ENCODE results near the gene CCDC50.

CCDC50 gene

GRCh38 chr3:191387441-191388077 lies 58.4 kb downstream of the CCDC50 start:
- no peak for DNase-seq (ENCODE audit: low spot score)
- TF ChIP-seq CTCF (IDR thresholded peaks at IDR 0.05; ENCODE audit: extremely low read depth, insufficient read depth, missing control alignments), result no peak
- in situ Hi-C loops (cut with MboI; ENCODE audit: low pct_unique_long_range_greater_than_20kb, low sequenced_read_pairs, unreplicated experiment), result loop anchor here (25.0 kb wide), 1 partner anchor 250 kb away; no protein-coding TSS in a partner anchor

- TF ChIP-seq CTCF (IDR thresholded peaks at IDR 0.05; ENCODE audit: extremely low read depth, insufficient read depth, missing control alignments), result peak; percentile 30
- DNase-seq (ENCODE audit: low spot score), result no peak
- in situ Hi-C loops (cut with MboI; ENCODE audit: low pct_unique_long_range_greater_than_20kb, low sequenced_read_pairs, unreplicated experiment), result loop anchor here (25.0 kb wide), 1 partner anchor 252 kb away; no protein-coding TSS in a partner anchor
Measured at GRCh38 chr3:191388823-191389222, 59.6 kb downstream of the CCDC50 start.

GRCh38 chr3:191390580-191390979 lies 61.4 kb downstream of the CCDC50 start:
- no peak for DNase-seq (ENCODE audit: low spot score)
- in situ Hi-C loops (cut with MboI; ENCODE audit: low pct_unique_long_range_greater_than_20kb, low sequenced_read_pairs, unreplicated experiment), result loop anchor here (25.0 kb wide), 1 partner anchor 253 kb away; no protein-coding TSS in a partner anchor
- TF ChIP-seq CTCF (IDR thresholded peaks at IDR 0.05; ENCODE audit: extremely low read depth, insufficient read depth, missing control alignments), result no peak

- no peak for TF ChIP-seq CTCF (IDR thresholded peaks at IDR 0.05; ENCODE audit: extremely low read depth, insufficient read depth, missing control alignments)
- in situ Hi-C loops (cut with MboI; ENCODE audit: low pct_unique_long_range_greater_than_20kb, low sequenced_read_pairs, unreplicated experiment), result loop anchor here (25.0 kb wide), 1 partner anchor 255 kb away; no protein-coding TSS in a partner anchor
- no peak for DNase-seq (ENCODE audit: low spot score)
Measured at GRCh38 chr3:191391861-191392808, 62.9 kb downstream of the CCDC50 start.

- in situ Hi-C loops (cut with MboI; ENCODE audit: low pct_unique_long_range_greater_than_20kb, low sequenced_read_pairs, unreplicated experiment), result loop anchor here (25.0 kb wide), 1 partner anchor 256 kb away; no protein-coding TSS in a partner anchor
- DNase-seq (ENCODE audit: low spot score), result no peak
- TF ChIP-seq CTCF (IDR thresholded peaks at IDR 0.05; ENCODE audit: extremely low read depth, insufficient read depth, missing control alignments), result no peak
Measured at GRCh38 chr3:191393146-191393545, 64.0 kb downstream of the CCDC50 start.

GRCh38 chr3:191397771-191398170 lies 68.6 kb downstream of the CCDC50 start:
- no peak for DNase-seq (ENCODE audit: low spot score)
- in situ Hi-C loops (cut with MboI; ENCODE audit: low pct_unique_long_range_greater_than_20kb, low sequenced_read_pairs, unreplicated experiment), result loop anchor here (25.0 kb wide), 1 partner anchor 260 kb away; no protein-coding TSS in a partner anchor
- no peak for TF ChIP-seq CTCF (IDR thresholded peaks at IDR 0.05; ENCODE audit: extremely low read depth, insufficient read depth, missing control alignments)
